Measurements from ENCODE around the gene PLA2G4F.

PLA2G4F gene

GRCh38 chr15:42185801-42186200, 29.4 kb upstream of the PLA2G4F start:
- no peaks in the 10 kb centered on the region for H3K27me3 ChIP-seq (ENCODE audit: control insufficient read depth, insufficient read depth, low read length, poor library complexity, severe bottlenecking)
- no peaks in the 10 kb centered on the region for H3K9me3 ChIP-seq (ENCODE audit: control insufficient read depth, low read length)
- H3K4me3 ChIP-seq (ENCODE audit: insufficient read depth, low read depth, low read length): no peak overlapping the region
- H3K27ac ChIP-seq (ENCODE audit: insufficient read depth, low read depth, low read length, poor library complexity, severe bottlenecking): no peak overlapping the region
- WGBS, 2 experiments: 94 to 97% methylated on average over 1 of the region's 1 CpG
- H3K36me3 ChIP-seq (ENCODE audit: control insufficient read depth, insufficient read depth, low read length): peaks cover 49% of the 10 kb centered on the region
- H3K4me1 ChIP-seq (ENCODE audit: control insufficient read depth, insufficient read depth, low read length): no peaks in the 10 kb centered on the region

GRCh38 chr15:42184736-42185135, 28.3 kb upstream of the PLA2G4F start:
- 93 to 94% methylated on average over 2 to 4 of the region's 4 CpGs for WGBS, 2 experiments
- Histone ChIP-seq H3K27me3 (ENCODE audit: control insufficient read depth, insufficient read depth, low read length, poor library complexity, severe bottlenecking) (no peaks in the 10 kb centered on the region), H3K36me3 (ENCODE audit: control insufficient read depth, insufficient read depth, low read length) (peaks cover 45% of the 10 kb centered on the region)

GRCh38 chr15:42184296-42184695, 27.9 kb upstream of the PLA2G4F start:
- H3K27ac ChIP-seq (ENCODE audit: insufficient read depth, low read depth, low read length, poor library complexity, severe bottlenecking): no peak overlapping the region
- peaks cover 48% of the 10 kb centered on the region for H3K36me3 ChIP-seq (ENCODE audit: control insufficient read depth, insufficient read depth, low read length)
- no peaks in the 10 kb centered on the region for H3K4me1 ChIP-seq (ENCODE audit: control insufficient read depth, insufficient read depth, low read length)
- WGBS, 2 experiments: 95 to 96% methylated on average over 5 of the region's 5 CpGs
- no peaks in the 10 kb centered on the region for H3K9me3 ChIP-seq (ENCODE audit: control insufficient read depth, low read length)
- no peak overlapping the region for H3K4me3 ChIP-seq (ENCODE audit: insufficient read depth, low read depth, low read length)
- H3K27me3 ChIP-seq (ENCODE audit: control insufficient read depth, insufficient read depth, low read length, poor library complexity, severe bottlenecking): no peaks in the 10 kb centered on the region

More at GRCh38 chr15:42184736-42185135, 28.3 kb upstream of the PLA2G4F start:
- no peaks in the 10 kb centered on the region for H3K4me1 ChIP-seq (ENCODE audit: control insufficient read depth, insufficient read depth, low read length)
- no peak overlapping the region for H3K27ac ChIP-seq (ENCODE audit: insufficient read depth, low read depth, low read length, poor library complexity, severe bottlenecking)
- H3K9me3 ChIP-seq (ENCODE audit: control insufficient read depth, low read length): no peaks in the 10 kb centered on the region
- no peak overlapping the region for H3K4me3 ChIP-seq (ENCODE audit: insufficient read depth, low read depth, low read length)

- Histone ChIP-seq H3K27ac (ENCODE audit: insufficient read depth, low read depth, low read length, poor library complexity, severe bottlenecking) (no peak overlapping the region), H3K9me3 (ENCODE audit: control insufficient read depth, low read length) (no peaks in the 10 kb centered on the region), H3K27me3 (ENCODE audit: control insufficient read depth, insufficient read depth, low read length, poor library complexity, severe bottlenecking) (no peaks in the 10 kb centered on the region), H3K4me1 (ENCODE audit: control insufficient read depth, insufficient read depth, low read length) (no peaks in the 10 kb centered on the region), H3K4me3 (ENCODE audit: insufficient read depth, low read depth, low read length) (no peak overlapping the region), H3K36me3 (ENCODE audit: control insufficient read depth, insufficient read depth, low read length) (peaks cover 38% of the 10 kb centered on the region)
- WGBS, 2 experiments: 92 to 96% methylated on average over 6 of the region's 6 CpGs
Measured at GRCh38 chr15:42182961-42183360, 26.5 kb upstream of the PLA2G4F start.

GRCh38 chr15:42182328-42182886, 26.0 kb upstream of the PLA2G4F start:
- 93 to 94% methylated on average over 5 to 6 of the region's 6 CpGs for WGBS, 2 experiments
- no peaks in the 10 kb centered on the region for H3K9me3 ChIP-seq (ENCODE audit: control insufficient read depth, low read length)

GRCh38 chr15:42178056-42178455, 21.6 kb upstream of the PLA2G4F start:
- Histone ChIP-seq H3K27ac (ENCODE audit: insufficient read depth, low read depth, low read length, poor library complexity, severe bottlenecking) (no peak overlapping the region), H3K9me3 (ENCODE audit: control insufficient read depth, low read length) (no peaks in the 10 kb centered on the region), H3K27me3 (ENCODE audit: control insufficient read depth, insufficient read depth, low read length, poor library complexity, severe bottlenecking) (no peaks in the 10 kb centered on the region), H3K4me3 (ENCODE audit: insufficient read depth, low read depth, low read length) (no peak overlapping the region), H3K4me1 (ENCODE audit: control insufficient read depth, insufficient read depth, low read length) (no peaks in the 10 kb centered on the region), H3K36me3 (ENCODE audit: control insufficient read depth, insufficient read depth, low read length) (peaks cover 12% of the 10 kb centered on the region)
- WGBS, 2 experiments: 88 to 93% methylated on average over 2 of the region's 2 CpGs

More at GRCh38 chr15:42182328-42182886, 26.0 kb upstream of the PLA2G4F start:
- Histone ChIP-seq H3K4me3 (ENCODE audit: insufficient read depth, low read depth, low read length) (no peak overlapping the region), H3K4me1 (ENCODE audit: control insufficient read depth, insufficient read depth, low read length) (no peaks in the 10 kb centered on the region), H3K27ac (ENCODE audit: insufficient read depth, low read depth, low read length, poor library complexity, severe bottlenecking) (no peak overlapping the region), H3K36me3 (ENCODE audit: control insufficient read depth, insufficient read depth, low read length) (peaks cover 32% of the 10 kb centered on the region), H3K27me3 (ENCODE audit: control insufficient read depth, insufficient read depth, low read length, poor library complexity, severe bottlenecking) (no peaks in the 10 kb centered on the region)

GRCh38 chr15:42175671-42176070, 19.2 kb upstream of the PLA2G4F start:
- no peaks in the 10 kb centered on the region for H3K27me3 ChIP-seq (ENCODE audit: control insufficient read depth, insufficient read depth, low read length, poor library complexity, severe bottlenecking)
- 95% methylated on average over 5 of the region's 5 CpGs for WGBS, 2 experiments
- no peak overlapping the region for H3K4me3 ChIP-seq (ENCODE audit: insufficient read depth, low read depth, low read length)
- no peaks in the 10 kb centered on the region for H3K4me1 ChIP-seq (ENCODE audit: control insufficient read depth, insufficient read depth, low read length)
- no peak overlapping the region for H3K27ac ChIP-seq (ENCODE audit: insufficient read depth, low read depth, low read length, poor library complexity, severe bottlenecking)
- peaks cover 12% of the 10 kb centered on the region for H3K36me3 ChIP-seq (ENCODE audit: control insufficient read depth, insufficient read depth, low read length)
- no peaks in the 10 kb centered on the region for H3K9me3 ChIP-seq (ENCODE audit: control insufficient read depth, low read length)

- WGBS, 2 experiments: 94 to 97% methylated on average over 5 of the region's 5 CpGs
- Histone ChIP-seq H3K4me1 (ENCODE audit: control insufficient read depth, insufficient read depth, low read length) (no peaks in the 10 kb centered on the region), H3K4me3 (ENCODE audit: insufficient read depth, low read depth, low read length) (no peak overlapping the region), H3K36me3 (ENCODE audit: control insufficient read depth, insufficient read depth, low read length) (peaks cover 12% of the 10 kb centered on the region), H3K27me3 (ENCODE audit: control insufficient read depth, insufficient read depth, low read length, poor library complexity, severe bottlenecking) (no peaks in the 10 kb centered on the region), H3K27ac (ENCODE audit: insufficient read depth, low read depth, low read length, poor library complexity, severe bottlenecking) (no peak overlapping the region), H3K9me3 (ENCODE audit: control insufficient read depth, low read length) (no peaks in the 10 kb centered on the region)
Measured at GRCh38 chr15:42172475-42172874, 16.0 kb upstream of the PLA2G4F start.

- H3K36me3 ChIP-seq (ENCODE audit: control insufficient read depth, insufficient read depth, low read length): peaks cover 19% of the 10 kb centered on the region
- 93 to 96% methylated on average over 1 of the region's 1 CpG for WGBS, 2 experiments
- H3K4me1 ChIP-seq (ENCODE audit: control insufficient read depth, insufficient read depth, low read length): no peaks in the 10 kb centered on the region
- H3K4me3 ChIP-seq (ENCODE audit: insufficient read depth, low read depth, low read length): no peak overlapping the region
- H3K27ac ChIP-seq (ENCODE audit: insufficient read depth, low read depth, low read length, poor library complexity, severe bottlenecking): no peak overlapping the region
- no peaks in the 10 kb centered on the region for H3K9me3 ChIP-seq (ENCODE audit: control insufficient read depth, low read length)
- no peaks in the 10 kb centered on the region for H3K27me3 ChIP-seq (ENCODE audit: control insufficient read depth, insufficient read depth, low read length, poor library complexity, severe bottlenecking)
Measured at GRCh38 chr15:42171795-42172194, 15.4 kb upstream of the PLA2G4F start.

- WGBS, 2 experiments: 96% methylated on average over 1 of the region's 1 CpG
- peaks cover 25% of the 10 kb centered on the region for H3K36me3 ChIP-seq (ENCODE audit: control insufficient read depth, insufficient read depth, low read length)
- H3K27me3 ChIP-seq (ENCODE audit: control insufficient read depth, insufficient read depth, low read length, poor library complexity, severe bottlenecking): no peaks in the 10 kb centered on the region
- H3K4me3 ChIP-seq (ENCODE audit: insufficient read depth, low read depth, low read length): no peak overlapping the region
- no peaks in the 10 kb centered on the region for H3K9me3 ChIP-seq (ENCODE audit: control insufficient read depth, low read length)
- H3K4me1 ChIP-seq (ENCODE audit: control insufficient read depth, insufficient read depth, low read length): no peaks in the 10 kb centered on the region
- no peak overlapping the region for H3K27ac ChIP-seq (ENCODE audit: insufficient read depth, low read depth, low read length, poor library complexity, severe bottlenecking)
Measured at GRCh38 chr15:42171122-42171521, 14.7 kb upstream of the PLA2G4F start.
